Neural cell (in vitro differentiated cells): ENCODE results near the gene COX15.

Source experiments
- CTCF ChIP-seq: fragments of 450-650 bp; IDR thresholded peaks from 2 replicates; pipeline ENCODE4 v1.5.1; 2014; ENCODE audit warnings: antibody characterized with exemption, mild to moderate bottlenecking, moderate library complexity; ENCODE audit not compliant: poor library complexity, severe bottlenecking
- EP300 ChIP-seq: fragments of 450-650 bp; conservative IDR thresholded peaks from 2 replicates; pipeline ENCODE4 v1.6.1; 2014; ENCODE audit warnings: antibody characterized with exemption, mild to moderate bottlenecking, moderate library complexity; ENCODE audit not compliant: poor library complexity, severe bottlenecking
- MXI1 ChIP-seq: fragments of 450-650 bp; conservative IDR thresholded peaks from 2 replicates; pipeline ENCODE4 v1.6.1; 2014; ENCODE audit warnings: antibody characterized with exemption, mild to moderate bottlenecking; ENCODE audit not compliant: poor library complexity, severe bottlenecking
- SMC3 ChIP-seq: fragments of 450-650 bp; conservative IDR thresholded peaks from 2 replicates; pipeline ENCODE4 v1.6.1; 2014; ENCODE audit warnings: antibody characterized with exemption, mild to moderate bottlenecking, moderate library complexity; ENCODE audit not compliant: poor library complexity

- TF ChIP-seq CTCF (no peak), EP300 (no peak), MXI1 (no peak), SMC3 (no peak)
Observed at GRCh38 chr10:99761365-99761764, 29.4 kb upstream of the COX15 start.
